ENCODE data around the gene PARD3. TPM values are rescaled to one million over a fixed set of nuclear protein-coding genes. Genes with fewer than 3 reads are reported as not detected.

Gene PARD3
- polyA plus RNA-seq, 1 donor from 2014 or later: 12.4 TPM

- no peaks in the 10 kb centered on the region for H4K20me1 ChIP-seq (ENCODE audit: insufficient read depth)
- H2AFZ ChIP-seq (ENCODE audit: low read depth, low read length): no peak overlapping the region
- no peaks in the 10 kb centered on the region for H3F3A ChIP-seq (ENCODE audit: insufficient read depth, low read length, poor library complexity, severe bottlenecking)
- H3K36me3 ChIP-seq (ENCODE audit: insufficient read depth, low read length): no peaks in the 10 kb centered on the region
- no peak overlapping the region for H3K27ac ChIP-seq (ENCODE audit: low read length)
- H3K4me2 ChIP-seq (ENCODE audit: low read length): no peak overlapping the region
- H3K4me3 ChIP-seq (ENCODE audit: low read length): no peak overlapping the region
- H3K79me2 ChIP-seq (replicated peaks; ENCODE audit: insufficient read depth, low read length): no peaks in the 10 kb centered on the region
- H3K27me3 ChIP-seq (ENCODE audit: insufficient read depth, low read depth, low read length): no peaks in the 10 kb centered on the region
- TF ChIP-seq EZH2 (IDR thresholded peaks at IDR 0.05; ENCODE audit: borderline replicate concordance, insufficient read depth, low read length, poor library complexity, severe bottlenecking) (no peak), RAD21 (conservative IDR thresholded peaks at IDR 0.05) (no peak)
- H3K9me2 ChIP-seq (ENCODE audit: insufficient read depth, low read length): no peaks in the 10 kb centered on the region
- no peak overlapping the region for H3K9ac ChIP-seq (ENCODE audit: low read length)
- no peaks in the 10 kb centered on the region for H3K9me3 ChIP-seq (ENCODE audit: low read length)
Measured at GRCh38 chr10:34386921-34387320, 428.2 kb downstream of the PARD3 start.

DNA sequence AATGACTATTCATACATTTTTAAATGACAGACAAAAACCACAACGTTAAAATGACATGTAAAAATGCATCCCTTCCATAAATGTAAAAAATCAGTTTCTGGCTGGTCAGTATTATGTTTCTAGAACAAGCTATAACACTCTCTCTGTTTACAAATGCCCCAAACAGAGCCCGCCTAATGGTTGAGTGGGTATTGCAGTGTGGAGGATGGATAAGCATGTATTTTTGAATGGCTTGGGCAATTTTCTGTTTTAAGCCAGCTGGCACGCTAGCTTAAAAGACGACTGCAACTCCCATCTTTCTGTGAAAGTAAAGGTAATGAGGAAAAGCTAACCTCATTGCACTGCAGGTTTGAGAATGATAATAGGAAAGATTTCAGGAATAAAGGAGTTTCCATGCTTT lies 430.7 kb downstream of the PARD3 start:
- no peak overlapping the region for H3K27ac ChIP-seq (ENCODE audit: low read length)
- no peak overlapping the region for H3K4me3 ChIP-seq (ENCODE audit: low read length)
- TF ChIP-seq MXI1 (conservative IDR thresholded peaks at IDR 0.05; ENCODE audit: poor library complexity, severe bottlenecking): no peak
- TF ChIP-seq, protein P1, sequence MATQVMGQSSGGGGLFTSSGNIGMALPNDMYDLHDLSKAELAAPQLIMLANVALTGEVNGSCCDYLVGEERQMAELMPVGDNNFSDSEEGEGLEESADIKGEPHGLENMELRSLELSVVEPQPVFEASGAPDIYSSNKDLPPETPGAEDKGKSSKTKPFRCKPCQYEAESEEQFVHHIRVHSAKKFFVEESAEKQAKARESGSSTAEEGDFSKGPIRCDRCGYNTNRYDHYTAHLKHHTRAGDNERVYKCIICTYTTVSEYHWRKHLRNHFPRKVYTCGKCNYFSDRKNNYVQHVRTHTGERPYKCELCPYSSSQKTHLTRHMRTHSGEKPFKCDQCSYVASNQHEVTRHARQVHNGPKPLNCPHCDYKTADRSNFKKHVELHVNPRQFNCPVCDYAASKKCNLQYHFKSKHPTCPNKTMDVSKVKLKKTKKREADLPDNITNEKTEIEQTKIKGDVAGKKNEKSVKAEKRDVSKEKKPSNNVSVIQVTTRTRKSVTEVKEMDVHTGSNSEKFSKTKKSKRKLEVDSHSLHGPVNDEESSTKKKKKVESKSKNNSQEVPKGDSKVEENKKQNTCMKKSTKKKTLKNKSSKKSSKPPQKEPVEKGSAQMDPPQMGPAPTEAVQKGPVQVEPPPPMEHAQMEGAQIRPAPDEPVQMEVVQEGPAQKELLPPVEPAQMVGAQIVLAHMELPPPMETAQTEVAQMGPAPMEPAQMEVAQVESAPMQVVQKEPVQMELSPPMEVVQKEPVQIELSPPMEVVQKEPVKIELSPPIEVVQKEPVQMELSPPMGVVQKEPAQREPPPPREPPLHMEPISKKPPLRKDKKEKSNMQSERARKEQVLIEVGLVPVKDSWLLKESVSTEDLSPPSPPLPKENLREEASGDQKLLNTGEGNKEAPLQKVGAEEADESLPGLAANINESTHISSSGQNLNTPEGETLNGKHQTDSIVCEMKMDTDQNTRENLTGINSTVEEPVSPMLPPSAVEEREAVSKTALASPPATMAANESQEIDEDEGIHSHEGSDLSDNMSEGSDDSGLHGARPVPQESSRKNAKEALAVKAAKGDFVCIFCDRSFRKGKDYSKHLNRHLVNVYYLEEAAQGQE (IDR thresholded peaks at IDR 0.05; ENCODE audit: borderline replicate concordance): no peak
- no peaks in the 10 kb centered on the region for H3F3A ChIP-seq (ENCODE audit: insufficient read depth, low read length, poor library complexity, severe bottlenecking)
- H3K36me3 ChIP-seq (ENCODE audit: insufficient read depth, low read length): no peaks in the 10 kb centered on the region
- H3K4me2 ChIP-seq (ENCODE audit: low read length): no peak overlapping the region
- H3K79me2 ChIP-seq (replicated peaks; ENCODE audit: insufficient read depth, low read length): no peaks in the 10 kb centered on the region
- no peaks in the 10 kb centered on the region for H3K9me3 ChIP-seq (ENCODE audit: low read length)
- no peaks in the 10 kb centered on the region for H3K27me3 ChIP-seq (ENCODE audit: insufficient read depth, low read depth, low read length)
- H3K9me2 ChIP-seq (ENCODE audit: insufficient read depth, low read length): no peaks in the 10 kb centered on the region
- H3K9ac ChIP-seq (ENCODE audit: low read length): no peak overlapping the region
- no peak overlapping the region for H2AFZ ChIP-seq (ENCODE audit: low read depth, low read length)
- no peaks in the 10 kb centered on the region for H4K20me1 ChIP-seq (ENCODE audit: insufficient read depth)

DNA sequence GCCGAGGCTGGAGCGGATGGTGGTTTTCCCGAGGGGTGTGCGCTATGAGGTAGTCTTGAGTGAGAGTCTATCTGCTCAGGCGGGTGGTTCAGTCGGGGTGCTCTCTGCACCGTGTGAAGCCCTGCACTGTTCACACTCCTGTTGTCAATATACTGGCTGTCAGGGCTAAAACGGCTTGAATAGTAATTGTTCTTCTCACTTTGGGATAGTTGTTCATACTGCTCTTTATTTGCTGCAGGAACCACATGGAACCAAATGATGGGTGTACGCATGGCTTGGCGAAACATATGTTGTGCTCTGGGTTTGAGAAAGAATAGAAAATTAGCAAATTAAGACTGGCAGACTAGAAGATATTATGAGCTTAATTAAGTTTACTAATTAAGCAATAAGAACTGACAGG lies 432.5 kb downstream of the PARD3 start:
- TF ChIP-seq EP300 (conservative IDR thresholded peaks at IDR 0.05; ENCODE audit: poor library complexity, severe bottlenecking) (no peak), EZH2 (IDR thresholded peaks at IDR 0.05; ENCODE audit: borderline replicate concordance, insufficient read depth, low read length, poor library complexity, severe bottlenecking) (no peak), SMC3 (conservative IDR thresholded peaks at IDR 0.05; ENCODE audit: poor library complexity) (no peak), RAD21 (conservative IDR thresholded peaks at IDR 0.05) (no peak)
- H3K36me3 ChIP-seq (ENCODE audit: insufficient read depth, low read length): no peaks in the 10 kb centered on the region
- H3K4me2 ChIP-seq (ENCODE audit: low read length): no peak overlapping the region
- no peak overlapping the region for H3K9ac ChIP-seq (ENCODE audit: low read length)
- no peaks in the 10 kb centered on the region for H3F3A ChIP-seq (ENCODE audit: insufficient read depth, low read length, poor library complexity, severe bottlenecking)
- H4K20me1 ChIP-seq (ENCODE audit: insufficient read depth): no peaks in the 10 kb centered on the region
- no peak overlapping the region for H3K4me3 ChIP-seq (ENCODE audit: low read length)
- H3K27me3 ChIP-seq (ENCODE audit: insufficient read depth, low read depth, low read length): no peaks in the 10 kb centered on the region
- no peaks in the 10 kb centered on the region for H3K79me2 ChIP-seq (replicated peaks; ENCODE audit: insufficient read depth, low read length)
- no peak overlapping the region for H3K27ac ChIP-seq (ENCODE audit: low read length)
- no peaks in the 10 kb centered on the region for H3K9me3 ChIP-seq (ENCODE audit: low read length)
- H3K9me2 ChIP-seq (ENCODE audit: insufficient read depth, low read length): no peaks in the 10 kb centered on the region
- H2AFZ ChIP-seq (ENCODE audit: low read depth, low read length): no peak overlapping the region
